WERI-Rb-1 (cell line): ENCODE measurements around the gene GFOD2.
A peak's percentile ranks its signal among the peaks of the same experiment; 100 is the strongest.

Experiments
- DNase-seq: peaks from one replicate; pipeline ENCODE4 v3.0.0-alpha.2; 2020
- H3K27ac ChIP-seq: fragments of 250-450 bp; sonication (Bioruptor Pico); 2 replicates; pipeline ENCODE4 v1.5.1; 2020; ENCODE audit warnings: mild to moderate bottlenecking, moderate library complexity
- H3K27me3 ChIP-seq: fragments of 250-450 bp; sonication (Bioruptor Pico); 2 replicates; pipeline ENCODE4 v1.5.1; 2021; ENCODE audit warnings: mild to moderate bottlenecking, low read depth, moderate library complexity; ENCODE audit not compliant: insufficient read depth, severe bottlenecking
- H3K36me3 ChIP-seq: fragments of 250-450 bp; sonication (Bioruptor Pico); 2 replicates; pipeline ENCODE4 v1.5.1; 2020; ENCODE audit warnings: mild to moderate bottlenecking, moderate library complexity
- H3K4me3 ChIP-seq: 2 replicates; pipeline ENCODE4 v1.5.1; 2011; ENCODE audit warnings: low read depth, mild to moderate bottlenecking, control low read depth, low read length
- H3K9me3 ChIP-seq: fragments of 250-450 bp; sonication (Bioruptor Pico); 2 replicates; pipeline ENCODE4 v1.5.1; 2021; ENCODE audit warnings: mild to moderate bottlenecking, moderate library complexity; ENCODE audit not compliant: severe bottlenecking
- CTCF ChIP-seq: IDR thresholded peaks from 2 replicates; pipeline ENCODE4 v1.5.1; 2011; ENCODE audit warnings: low read depth, mild to moderate bottlenecking, control low read depth, inconsistent platforms, low read length

GFOD2 gene

DNA sequence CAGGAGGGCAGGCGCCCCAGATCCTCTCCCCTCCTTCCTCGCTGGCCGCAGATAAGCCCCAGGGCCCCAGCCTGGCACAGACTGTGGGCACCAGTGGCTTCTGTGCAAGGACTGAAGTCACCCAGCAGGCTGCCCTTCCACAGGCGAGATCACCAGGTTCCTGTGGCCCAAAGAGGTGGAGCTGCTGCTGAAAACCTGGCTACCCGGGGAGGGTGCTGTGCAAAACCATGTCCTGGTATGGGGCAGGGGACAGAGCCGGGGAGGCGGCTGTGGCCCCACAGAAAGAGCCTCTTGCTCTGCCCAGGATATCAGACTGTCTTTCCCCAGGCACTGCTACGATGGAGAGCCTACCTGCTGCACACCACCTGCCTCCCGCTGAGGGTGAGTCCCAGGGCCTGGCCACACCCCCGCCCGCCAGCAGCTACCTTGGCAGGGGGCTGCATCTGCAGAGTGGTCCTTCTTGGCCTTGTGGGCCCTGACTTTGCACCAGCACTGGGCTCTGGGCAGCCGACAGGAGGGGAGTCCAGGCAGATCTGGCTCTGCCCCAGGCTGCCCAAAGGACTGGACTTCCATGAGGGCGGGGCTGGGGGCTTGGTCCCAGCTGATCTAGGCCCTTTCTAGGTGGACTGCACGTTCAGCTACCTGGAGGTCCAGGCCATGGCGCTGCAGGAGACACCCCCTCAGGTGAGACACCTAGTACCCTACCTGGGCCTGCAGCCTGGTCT, 73.6 kb downstream of the GFOD2 start:
- Histone ChIP-seq H3K36me3 (peaks cover 3% of the 10 kb centered on the region), H3K9me3 (no peaks in the 10 kb centered on the region), H3K4me3 (peak overlapping the region; percentile 45), H3K27me3 (no peaks in the 10 kb centered on the region), H3K27ac (peak overlapping the region; percentile 75)
- no peak for TF ChIP-seq CTCF
- no peak for DNase-seq

DNA sequence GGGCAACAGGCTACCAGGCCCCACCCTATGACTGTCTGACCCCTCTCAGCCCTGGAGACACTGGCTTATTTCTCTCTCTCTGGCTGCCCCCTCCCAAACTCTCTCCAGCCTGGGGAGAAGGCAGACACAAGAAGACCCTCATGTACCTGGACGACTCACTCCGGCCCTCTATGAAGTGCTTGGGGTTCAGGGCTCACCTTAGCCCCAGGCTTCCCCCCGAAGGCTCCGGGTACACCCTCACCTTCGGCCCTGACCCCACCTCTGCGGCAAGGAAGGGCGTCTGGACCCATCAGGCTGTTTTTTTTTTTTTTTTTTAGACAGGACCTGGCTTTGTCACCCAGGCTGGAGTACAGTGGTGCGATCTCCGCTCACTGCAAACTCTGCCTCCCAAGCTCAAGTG, 75.1 kb downstream of the GFOD2 start:
- peak overlapping the region; percentile 45; the same call in 1 of the 2 replicates for H3K4me3 ChIP-seq
- no peak for DNase-seq

GRCh38 chr16:67641779-67642708, 77.1 kb downstream of the GFOD2 start:
- no peak for TF ChIP-seq CTCF
- Histone ChIP-seq H3K27ac (no peak overlapping the region), H3K9me3 (no peaks in the 10 kb centered on the region), H3K4me3 (no peak overlapping the region), H3K36me3 (peaks cover 33% of the 10 kb centered on the region), H3K27me3 (no peaks in the 10 kb centered on the region)
- no peak for DNase-seq

More for the DNA sequence above, 75.1 kb downstream of the GFOD2 start:
- Histone ChIP-seq H3K27ac (no peak overlapping the region; the same call in 1 of the 2 replicates), H3K27me3 (no peaks in the 10 kb centered on the region), H3K36me3 (peaks cover 13% of the 10 kb centered on the region), H3K9me3 (no peaks in the 10 kb centered on the region)
- TF ChIP-seq CTCF, result no peak

DNA sequence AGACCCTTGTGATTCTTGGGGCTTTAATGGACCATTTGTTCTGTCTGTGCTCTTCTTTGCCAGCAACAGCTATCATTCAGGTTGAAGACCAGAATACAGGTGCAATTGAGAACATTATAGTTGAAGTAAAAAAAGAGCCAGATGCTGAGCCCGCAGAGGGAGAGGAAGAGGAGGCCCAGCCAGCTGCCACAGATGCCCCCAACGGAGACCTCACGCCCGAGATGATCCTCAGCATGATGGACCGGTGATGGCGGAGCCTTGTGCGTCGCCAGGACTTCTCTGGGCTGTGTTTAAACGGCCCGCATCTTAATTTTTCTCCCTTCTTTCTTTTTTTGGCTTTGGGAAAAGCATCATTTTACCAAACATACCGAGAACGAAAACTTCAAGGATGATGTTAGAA, 81.5 kb downstream of the GFOD2 start:
- no peak overlapping the region for H3K4me3 ChIP-seq
- H3K27me3 ChIP-seq, result no peaks in the 10 kb centered on the region
- peaks cover 68% of the 10 kb centered on the region for H3K36me3 ChIP-seq
- no peak overlapping the region for H3K27ac ChIP-seq
- no peaks in the 10 kb centered on the region for H3K9me3 ChIP-seq
- DNase-seq, result no peak
- no peak for TF ChIP-seq CTCF

- H3K4me3 ChIP-seq, result no peak overlapping the region
- no peaks in the 10 kb centered on the region for H3K27me3 ChIP-seq
- H3K27ac ChIP-seq, result no peak overlapping the region
- DNase-seq, result no peak
- H3K36me3 ChIP-seq, result peaks cover 75% of the 10 kb centered on the region
- no peak for TF ChIP-seq CTCF
- no peaks in the 10 kb centered on the region for H3K9me3 ChIP-seq
Measured at GRCh38 chr16:67636713-67637112, 82.4 kb downstream of the GFOD2 start.
